Esophagus muscularis mucosa (tissue), 4 donors: Measurements from ENCODE around the gene RGS16. TPM values are rescaled to one million over a fixed set of nuclear protein-coding genes. Genes with fewer than 3 reads are reported as not detected.

Experiments used
- DNase-seq: peaks from one replicate; pipeline ENCODE4 v3.0.0-alpha.2; 2017; ENCODE audit errors: extremely low spot score
- H3K27ac ChIP-seq, 4 donors: fragments of 200-600 bp; sonication (generic); replicated peaks in 1 of 4; 1 replicate in 3 of 4; 2 replicates in 1 of 4; pipeline ENCODE4 v1.5.1; 2016 to 2019; ENCODE audit warnings: mild to moderate bottlenecking in 1 of 4
- H3K27me3 ChIP-seq, 4 donors: fragments of 200-600 bp; sonication (generic); one replicate each; pipeline versions ENCODE4 v1.5.1 to v1.6.0; 2016 to 2019
- H3K36me3 ChIP-seq, 4 donors: fragments of 200-600 bp; sonication (generic); one replicate each; pipeline ENCODE4 v1.5.1; 2016 to 2019
- H3K4me1 ChIP-seq, 4 donors: fragments of 200-600 bp; sonication (generic); one replicate each; pipeline ENCODE4 v1.5.1; 2016 to 2019
- H3K4me3 ChIP-seq, 4 donors: fragments of 200-600 bp; sonication (generic); 1 replicate in 2 of 4; 2 replicates in 2 of 4; pipeline ENCODE4 v1.5.1; 2016 to 2019; ENCODE audit warnings: mild to moderate bottlenecking in 4 of 4, moderate library complexity in 1 of 4
- H3K9me3 ChIP-seq, 4 donors: fragments of 200-600 bp; sonication (generic); 1 replicate in 3 of 4; 2 replicates in 1 of 4; pipeline ENCODE4 v1.5.1; 2016 to 2019
- EP300 ChIP-seq: sonication (generic); formaldehyde crosslinking; IDR thresholded peaks from one replicate; pipeline ENCODE4 v1.6.1; 2017; ENCODE audit warnings: antibody characterized with exemption
- POLR2A ChIP-seq: fragments of 450-650 bp; IDR thresholded peaks from one replicate; pipeline ENCODE4 v1.6.1; 2017; ENCODE audit warnings: antibody characterized with exemption, moderate library complexity, mild to moderate bottlenecking, low read depth
- POLR2AphosphoS5 ChIP-seq, 2 donors: sonication (generic); formaldehyde crosslinking; IDR thresholded peaks; one replicate each; pipeline ENCODE4 v1.6.1; 2017; ENCODE audit warnings: antibody characterized with exemption in 2 of 2
- WGBS: methylation state at CpG from one replicate; pipeline ENCODE4 v1.1.5; 2018; 5-methylcytosine and 5-hydroxymethylcytosine counted together
- intact Hi-C: fragments of 100-400 bp; cut with DNase I; formaldehyde crosslinking; loops from one replicate; pipeline ENCODE4 v1.15.1; 2023
- total RNA-seq, 4 donors: library from RNA; depleted of rRNA; stranded (reverse); fragments of >200 nt; gene quantifications; one replicate each; pipeline versions ENCODE4 v1.1.0 to v1.2.1, GENCODE V29; 2016
- TF ChIP-seq, protein P1 (sequence below), 3 experiments: fragments of 200-600 bp in 2 of 3; fragments of 450-650 bp in 1 of 3; sonication (generic) in 2 of 3; IDR thresholded peaks; one replicate each; pipeline ENCODE4 v1.5.1; 2017 to 2019; ENCODE audit warnings: antibody characterized with exemption in 3 of 3, mild to moderate bottlenecking in 2 of 3, moderate library complexity in 1 of 3

The RGS16 gene
- total RNA-seq, 4 donors from 2014 or later, result 0.83 to 19.7 (median 2.2) TPM

DNA sequence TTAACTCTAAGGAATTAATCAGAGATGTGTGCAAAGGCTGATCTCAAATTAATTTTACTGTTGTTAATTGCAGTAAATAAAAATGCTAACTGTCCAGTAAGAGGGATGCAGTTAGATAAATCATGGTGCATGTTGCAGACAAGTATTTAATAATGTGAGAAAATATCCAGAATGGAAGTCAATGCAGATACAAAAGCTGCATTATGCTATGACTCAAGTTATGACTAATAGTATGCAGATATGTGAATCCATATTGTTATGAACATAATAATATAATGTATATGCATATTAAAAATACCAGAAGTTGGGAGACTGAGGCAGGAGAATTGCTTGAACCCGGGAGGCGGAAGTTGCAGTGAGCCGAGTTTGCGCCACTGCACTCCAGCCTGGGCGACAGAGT is 36.6 kb downstream of the RGS16 start:
- no peak overlapping the region for H3K27ac ChIP-seq
- TF ChIP-seq POLR2AphosphoS5 (IDR thresholded peaks at IDR 0.05), result no peak
- TF ChIP-seq EP300, result no peak
- TF ChIP-seq, protein P1, sequence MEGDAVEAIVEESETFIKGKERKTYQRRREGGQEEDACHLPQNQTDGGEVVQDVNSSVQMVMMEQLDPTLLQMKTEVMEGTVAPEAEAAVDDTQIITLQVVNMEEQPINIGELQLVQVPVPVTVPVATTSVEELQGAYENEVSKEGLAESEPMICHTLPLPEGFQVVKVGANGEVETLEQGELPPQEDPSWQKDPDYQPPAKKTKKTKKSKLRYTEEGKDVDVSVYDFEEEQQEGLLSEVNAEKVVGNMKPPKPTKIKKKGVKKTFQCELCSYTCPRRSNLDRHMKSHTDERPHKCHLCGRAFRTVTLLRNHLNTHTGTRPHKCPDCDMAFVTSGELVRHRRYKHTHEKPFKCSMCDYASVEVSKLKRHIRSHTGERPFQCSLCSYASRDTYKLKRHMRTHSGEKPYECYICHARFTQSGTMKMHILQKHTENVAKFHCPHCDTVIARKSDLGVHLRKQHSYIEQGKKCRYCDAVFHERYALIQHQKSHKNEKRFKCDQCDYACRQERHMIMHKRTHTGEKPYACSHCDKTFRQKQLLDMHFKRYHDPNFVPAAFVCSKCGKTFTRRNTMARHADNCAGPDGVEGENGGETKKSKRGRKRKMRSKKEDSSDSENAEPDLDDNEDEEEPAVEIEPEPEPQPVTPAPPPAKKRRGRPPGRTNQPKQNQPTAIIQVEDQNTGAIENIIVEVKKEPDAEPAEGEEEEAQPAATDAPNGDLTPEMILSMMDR (IDR thresholded peaks at IDR 0.05), result no peak
- no peak for TF ChIP-seq POLR2A
- DNase-seq, result peak; percentile 12
- no peak overlapping the region for H3K4me3 ChIP-seq
- no peaks in the 10 kb centered on the region for H3K4me1 ChIP-seq
- intact Hi-C loops, result no loop called here
- 90% methylated on average over 5 of the region's 5 CpGs for WGBS
- peaks cover 0 to 4% (median 0%) of the 10 kb centered on the region in 4 donors for H3K9me3 ChIP-seq
- H3K27me3 ChIP-seq, result no peaks in the 10 kb centered on the region
- peaks cover 0 to 1% (median under 1%) of the 10 kb centered on the region in 4 donors for H3K36me3 ChIP-seq

DNA sequence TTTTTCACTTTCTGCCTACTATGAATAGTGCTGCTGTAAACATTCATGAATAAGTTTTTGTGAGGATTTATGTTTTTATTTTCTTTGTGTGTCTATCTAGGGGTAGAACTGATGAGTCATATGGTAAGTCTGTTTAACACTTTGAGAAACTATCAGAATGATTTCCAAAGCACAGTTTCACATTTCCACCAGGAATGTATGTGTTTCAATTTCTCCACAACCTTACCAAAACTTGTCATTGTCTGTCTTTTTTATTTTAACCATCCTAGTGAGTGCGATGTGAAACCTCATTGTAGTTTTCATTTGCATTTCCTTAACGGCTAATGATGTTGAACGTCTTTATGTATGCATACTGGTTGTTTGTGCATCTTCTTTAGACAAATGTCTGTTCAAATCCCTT is 38.7 kb downstream of the RGS16 start:
- no peak for DNase-seq
- H3K27ac ChIP-seq, result no peak overlapping the region
- peaks cover 0 to 4% (median 0%) of the 10 kb centered on the region in 4 donors for H3K9me3 ChIP-seq
- H3K36me3 ChIP-seq, result no peaks in the 10 kb centered on the region
- H3K4me1 ChIP-seq, result no peaks in the 10 kb centered on the region
- no peak overlapping the region for H3K4me3 ChIP-seq
- no peaks in the 10 kb centered on the region for H3K27me3 ChIP-seq
- TF ChIP-seq, protein P1 (IDR thresholded peaks at IDR 0.05), result no peak
- no peak for TF ChIP-seq EP300
- no peak for TF ChIP-seq POLR2AphosphoS5 (IDR thresholded peaks at IDR 0.05)
- no peak for TF ChIP-seq POLR2A
- WGBS, result 83% methylated on average over 3 of the region's 3 CpGs
- intact Hi-C loops, result no loop called here

DNA sequence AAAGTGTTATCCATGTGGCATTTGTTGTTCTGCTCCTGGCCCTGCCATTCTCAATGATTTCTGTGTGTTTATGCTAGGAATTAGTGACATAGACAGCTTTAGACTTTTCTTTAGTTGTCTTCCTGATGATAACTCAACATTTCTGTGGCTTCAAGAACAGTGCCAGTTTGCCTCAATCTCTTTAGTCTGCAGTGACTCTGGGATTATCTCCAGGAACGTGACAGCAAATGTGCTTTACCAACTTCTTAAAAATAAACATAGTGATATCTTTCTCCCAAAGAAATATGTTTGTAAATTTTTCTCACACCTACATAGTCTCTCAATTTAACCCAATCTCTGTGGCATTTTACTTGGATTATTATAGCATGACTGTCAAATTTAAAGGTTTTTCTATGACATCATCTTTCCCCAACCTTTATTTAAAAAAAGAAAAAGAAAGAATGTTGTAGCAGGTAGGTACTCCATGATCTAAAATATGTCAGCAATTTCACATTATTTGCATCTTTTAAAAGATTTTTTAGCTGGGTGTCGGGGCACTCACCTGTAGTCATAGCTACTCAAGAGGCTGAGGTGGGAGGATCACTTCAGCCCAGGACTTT is 39.7 kb downstream of the RGS16 start:
- WGBS, result 83% methylated on average over 2 of the region's 2 CpGs
- Histone ChIP-seq H3K27me3 (no peaks in the 10 kb centered on the region), H3K27ac (no peak overlapping the region), H3K9me3 (peaks cover 0 to 4% (median 0%) of the 10 kb centered on the region in 4 donors), H3K4me3 (no peak overlapping the region), H3K36me3 (no peaks in the 10 kb centered on the region), H3K4me1 (no peaks in the 10 kb centered on the region)
- DNase-seq, result no peak
- intact Hi-C loops, result no loop called here
- no peak for TF ChIP-seq POLR2AphosphoS5 (IDR thresholded peaks at IDR 0.05)
- no peak for TF ChIP-seq EP300
- no peak for TF ChIP-seq POLR2A
- TF ChIP-seq, protein P1 (IDR thresholded peaks at IDR 0.05), result no peak

DNA sequence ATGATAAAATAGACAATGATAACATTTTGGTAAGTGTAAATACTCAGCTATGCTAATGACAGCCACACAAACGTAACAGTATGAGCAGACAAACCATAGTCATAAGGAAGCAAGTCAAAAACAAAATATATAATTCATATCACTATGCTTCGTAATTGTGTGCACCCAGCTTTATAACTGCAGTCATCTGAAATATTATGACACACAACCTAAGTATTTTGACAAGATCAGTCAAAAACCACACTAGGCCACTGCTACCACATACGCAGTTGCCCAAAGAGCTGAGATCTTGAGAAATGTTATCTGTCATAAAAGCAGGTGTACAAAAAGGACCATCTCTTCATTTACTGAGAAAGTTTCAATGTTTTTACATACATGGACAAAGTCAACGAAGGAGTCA is 41.1 kb downstream of the RGS16 start:
- no peak overlapping the region for H3K27ac ChIP-seq
- no peaks in the 10 kb centered on the region for H3K36me3 ChIP-seq
- TF ChIP-seq POLR2AphosphoS5 (IDR thresholded peaks at IDR 0.05), result no peak
- no peak for TF ChIP-seq POLR2A
- no peak for TF ChIP-seq EP300
- TF ChIP-seq, protein P1 (IDR thresholded peaks at IDR 0.05), result no peak
- no peak for DNase-seq
- H3K9me3 ChIP-seq, result peaks cover 0 to 4% (median 0%) of the 10 kb centered on the region in 4 donors
- H3K27me3 ChIP-seq, result no peaks in the 10 kb centered on the region
- intact Hi-C loops, result no loop called here
- H3K4me1 ChIP-seq, result no peaks in the 10 kb centered on the region
- H3K4me3 ChIP-seq, result no peak overlapping the region
- 86% methylated on average over 4 of the region's 4 CpGs for WGBS

DNA sequence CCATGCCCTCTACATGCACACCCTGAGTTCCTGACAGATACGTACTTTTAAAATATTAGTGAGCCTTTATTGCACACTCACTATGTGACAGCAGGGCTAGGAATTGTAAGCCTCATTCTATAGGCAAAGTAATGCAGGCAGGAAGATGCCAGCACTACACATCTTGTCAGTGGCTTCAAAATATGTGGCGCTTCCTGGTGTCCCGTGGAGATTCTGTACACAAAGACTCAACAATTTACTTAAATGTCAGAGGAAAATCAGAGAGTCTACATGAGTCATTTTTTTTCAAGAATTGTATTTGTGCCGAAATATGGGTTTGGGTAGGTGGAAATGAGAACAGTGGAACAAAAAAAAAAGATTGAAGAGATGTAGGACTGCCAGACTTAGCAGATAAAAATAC is 42.7 kb downstream of the RGS16 start:
- TF ChIP-seq POLR2AphosphoS5 (IDR thresholded peaks at IDR 0.05), result no peak
- no peak for TF ChIP-seq POLR2A
- TF ChIP-seq, protein P1 (IDR thresholded peaks at IDR 0.05), result no peak
- no peak for TF ChIP-seq EP300
- no peaks in the 10 kb centered on the region for H3K27me3 ChIP-seq
- intact Hi-C loops, result no loop called here
- peaks cover 0 to 2% (median 0%) of the 10 kb centered on the region in 4 donors for H3K9me3 ChIP-seq
- H3K4me1 ChIP-seq, result no peaks in the 10 kb centered on the region
- no peak overlapping the region for H3K27ac ChIP-seq
- 42% methylated on average over 4 of the region's 4 CpGs for WGBS
- no peak overlapping the region for H3K4me3 ChIP-seq
- peak; percentile 24 for DNase-seq
- no peaks in the 10 kb centered on the region for H3K36me3 ChIP-seq
